Measurements from ENCODE around the gene PICK1.

GRCh38 chr22:38049812-38050619, 7.2 kb upstream of the PICK1 start:
- TF ChIP-seq SRF (IDR thresholded peaks at IDR 0.05; ENCODE audit: low read depth, low read length): no peak
- TF ChIP-seq RAD21 (IDR thresholded peaks at IDR 0.05 in 1 of 2, conservative IDR thresholded peaks at IDR 0.05 in 1 of 2; ENCODE audit: low read depth in 2 of 2, low read length in 2 of 2): no peak
- no peak for TF ChIP-seq EP300 (IDR thresholded peaks at IDR 0.05; ENCODE audit: borderline replicate concordance in 1 of 2, low read depth in 2 of 2, low read length in 2 of 2)
- TF ChIP-seq CTCF (IDR thresholded peaks at IDR 0.05; ENCODE audit: control extremely low read depth in 1 of 3, insufficient read depth in 1 of 3, low read depth in 1 of 3, low read length in 3 of 3): no peak
- TF ChIP-seq GTF2F1 (IDR thresholded peaks at IDR 0.05; ENCODE audit: borderline replicate concordance, low read depth, low read length): no peak
- no peak for TF ChIP-seq TAF1 (IDR thresholded peaks at IDR 0.05; ENCODE audit: low read depth, low read length)
- TF ChIP-seq KDM1A (IDR thresholded peaks at IDR 0.05; ENCODE audit: borderline replicate concordance, low read length): no peak
- TF ChIP-seq TCF12 (IDR thresholded peaks at IDR 0.05; ENCODE audit: low read depth, low read length): no peak
- no peak for TF ChIP-seq POLR2AphosphoS5 (IDR thresholded peaks at IDR 0.05; ENCODE audit: low read depth, low read length)
- no peak for TF ChIP-seq POLR2A (IDR thresholded peaks at IDR 0.05; ENCODE audit: control extremely low read depth in 1 of 2, low read depth in 2 of 2, low read length in 2 of 2)
- no peak for TF ChIP-seq CEBPB (IDR thresholded peaks at IDR 0.05; ENCODE audit: low read depth, low read length)
- TF ChIP-seq MAFK (IDR thresholded peaks at IDR 0.05; ENCODE audit: low read depth, low read length): no peak
- TF ChIP-seq ZNF274 (IDR thresholded peaks at IDR 0.05; ENCODE audit: borderline replicate concordance, extremely low read depth, low read length): no peak
- no peak for TF ChIP-seq RXRA (IDR thresholded peaks at IDR 0.05; ENCODE audit: insufficient read depth, low read depth, low read length)
